Measurements from ENCODE around the gene NUAK1.

DNA sequence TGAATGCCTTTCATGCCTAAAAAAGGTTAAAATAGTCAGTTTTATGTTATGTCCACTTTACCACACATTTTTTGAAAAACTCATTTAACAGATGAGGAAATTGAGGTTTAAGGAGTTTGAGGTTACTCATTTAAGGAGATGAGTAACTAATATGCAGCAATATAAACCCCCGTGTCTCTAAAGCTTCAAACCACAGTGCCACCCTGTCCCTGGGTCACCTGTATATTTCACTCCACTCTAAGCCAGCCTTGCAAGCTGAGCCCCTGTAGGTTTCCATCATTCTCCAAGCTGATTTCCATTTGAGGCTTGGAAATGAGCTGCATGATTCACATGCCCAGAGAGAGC is 64.4 kb downstream of the NUAK1 start:
- TF ChIP-seq, protein P1, sequence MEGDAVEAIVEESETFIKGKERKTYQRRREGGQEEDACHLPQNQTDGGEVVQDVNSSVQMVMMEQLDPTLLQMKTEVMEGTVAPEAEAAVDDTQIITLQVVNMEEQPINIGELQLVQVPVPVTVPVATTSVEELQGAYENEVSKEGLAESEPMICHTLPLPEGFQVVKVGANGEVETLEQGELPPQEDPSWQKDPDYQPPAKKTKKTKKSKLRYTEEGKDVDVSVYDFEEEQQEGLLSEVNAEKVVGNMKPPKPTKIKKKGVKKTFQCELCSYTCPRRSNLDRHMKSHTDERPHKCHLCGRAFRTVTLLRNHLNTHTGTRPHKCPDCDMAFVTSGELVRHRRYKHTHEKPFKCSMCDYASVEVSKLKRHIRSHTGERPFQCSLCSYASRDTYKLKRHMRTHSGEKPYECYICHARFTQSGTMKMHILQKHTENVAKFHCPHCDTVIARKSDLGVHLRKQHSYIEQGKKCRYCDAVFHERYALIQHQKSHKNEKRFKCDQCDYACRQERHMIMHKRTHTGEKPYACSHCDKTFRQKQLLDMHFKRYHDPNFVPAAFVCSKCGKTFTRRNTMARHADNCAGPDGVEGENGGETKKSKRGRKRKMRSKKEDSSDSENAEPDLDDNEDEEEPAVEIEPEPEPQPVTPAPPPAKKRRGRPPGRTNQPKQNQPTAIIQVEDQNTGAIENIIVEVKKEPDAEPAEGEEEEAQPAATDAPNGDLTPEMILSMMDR (IDR thresholded peaks at IDR 0.05; ENCODE audit: low read depth, low read length): no peak
- no peak for TF ChIP-seq EZH2phosphoT487 (IDR thresholded peaks at IDR 0.05; ENCODE audit: low read depth)

All from OCI-LY3 (cell line).